GM13976 (cell line): Measurements from ENCODE around the gene PTGIS.

Experiments used
- DNase-seq: peaks from one replicate; pipeline ENCODE4 v3.0.0; 2012; ENCODE audit warnings: low spot score
- in situ Hi-C: fragments of 300-500 bp; cut with MboI; formaldehyde crosslinking; loops from one replicate; pipeline ENCODE4 v1.12.0; 2022; ENCODE audit warnings: low sequenced_read_pairs, mixed read lengths, inconsistent platforms; ENCODE audit not compliant: unreplicated experiment
- TF ChIP-seq, protein P1 (sequence below): IDR thresholded peaks from 2 replicates; pipeline ENCODE4 v1.5.1; 2012; ENCODE audit warnings: borderline replicate concordance, mild to moderate bottlenecking; ENCODE audit not compliant: insufficient read depth; ENCODE audit errors: extremely low read depth, missing control alignments, control extremely low read depth

PTGIS gene

DNA sequence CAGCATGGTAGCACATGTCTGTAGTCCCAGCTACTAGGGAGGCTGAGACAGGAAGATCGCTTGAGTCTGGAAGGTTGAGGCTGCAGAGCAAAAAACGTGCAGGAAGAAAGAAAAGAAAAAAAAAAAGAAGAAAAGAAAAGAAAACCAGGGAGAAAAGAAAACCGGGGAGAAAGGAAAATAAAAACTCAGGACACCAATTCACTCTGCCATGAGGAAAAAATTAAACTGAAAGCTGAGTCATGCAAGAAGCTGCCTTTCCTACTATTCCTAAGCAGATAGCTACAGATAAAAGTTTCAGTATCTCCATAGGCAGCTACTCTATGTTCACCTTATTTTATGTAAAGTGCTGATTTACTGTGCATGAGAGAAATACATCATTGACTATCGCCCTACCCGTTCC, 10.5 kb downstream of the PTGIS start:
- DNase-seq: no peak
- TF ChIP-seq, protein P1, sequence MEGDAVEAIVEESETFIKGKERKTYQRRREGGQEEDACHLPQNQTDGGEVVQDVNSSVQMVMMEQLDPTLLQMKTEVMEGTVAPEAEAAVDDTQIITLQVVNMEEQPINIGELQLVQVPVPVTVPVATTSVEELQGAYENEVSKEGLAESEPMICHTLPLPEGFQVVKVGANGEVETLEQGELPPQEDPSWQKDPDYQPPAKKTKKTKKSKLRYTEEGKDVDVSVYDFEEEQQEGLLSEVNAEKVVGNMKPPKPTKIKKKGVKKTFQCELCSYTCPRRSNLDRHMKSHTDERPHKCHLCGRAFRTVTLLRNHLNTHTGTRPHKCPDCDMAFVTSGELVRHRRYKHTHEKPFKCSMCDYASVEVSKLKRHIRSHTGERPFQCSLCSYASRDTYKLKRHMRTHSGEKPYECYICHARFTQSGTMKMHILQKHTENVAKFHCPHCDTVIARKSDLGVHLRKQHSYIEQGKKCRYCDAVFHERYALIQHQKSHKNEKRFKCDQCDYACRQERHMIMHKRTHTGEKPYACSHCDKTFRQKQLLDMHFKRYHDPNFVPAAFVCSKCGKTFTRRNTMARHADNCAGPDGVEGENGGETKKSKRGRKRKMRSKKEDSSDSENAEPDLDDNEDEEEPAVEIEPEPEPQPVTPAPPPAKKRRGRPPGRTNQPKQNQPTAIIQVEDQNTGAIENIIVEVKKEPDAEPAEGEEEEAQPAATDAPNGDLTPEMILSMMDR: no peak
- in situ Hi-C loops: no loop called here

DNA sequence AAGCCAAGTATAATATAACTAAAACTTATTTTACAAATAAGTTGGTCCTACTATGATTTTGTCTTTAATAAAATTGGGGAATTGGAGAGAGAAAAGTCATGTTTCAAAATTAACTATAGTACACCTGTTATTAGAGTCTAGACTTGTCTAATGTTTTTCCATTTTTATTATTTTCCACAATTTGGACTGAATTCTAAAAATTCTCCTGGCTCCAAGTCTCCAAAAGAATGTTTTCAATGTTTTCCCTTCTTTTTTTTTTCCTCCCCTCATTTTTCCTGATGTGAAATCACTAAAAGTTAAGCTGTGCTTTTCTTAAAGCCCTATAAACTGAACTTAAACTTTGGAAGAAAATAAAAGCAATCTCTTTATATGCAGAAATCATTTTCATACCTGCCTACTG, 11.3 kb downstream of the PTGIS start:
- no peak for DNase-seq
- in situ Hi-C loops: no loop called here
- TF ChIP-seq, protein P1: no peak

- no peak for DNase-seq
- in situ Hi-C loops: no loop called here
- TF ChIP-seq, protein P1: no peak
Measured at GRCh38 chr20:49549801-49550551, 18.0 kb downstream of the PTGIS start.

- TF ChIP-seq, protein P1: no peak
- DNase-seq: no peak
- in situ Hi-C loops: no loop called here
Measured at GRCh38 chr20:49548371-49548947, 19.5 kb downstream of the PTGIS start.

GRCh38 chr20:49545572-49545971, 22.4 kb downstream of the PTGIS start:
- no peak for DNase-seq
- TF ChIP-seq, protein P1: no peak
- in situ Hi-C loops: no loop called here

DNA sequence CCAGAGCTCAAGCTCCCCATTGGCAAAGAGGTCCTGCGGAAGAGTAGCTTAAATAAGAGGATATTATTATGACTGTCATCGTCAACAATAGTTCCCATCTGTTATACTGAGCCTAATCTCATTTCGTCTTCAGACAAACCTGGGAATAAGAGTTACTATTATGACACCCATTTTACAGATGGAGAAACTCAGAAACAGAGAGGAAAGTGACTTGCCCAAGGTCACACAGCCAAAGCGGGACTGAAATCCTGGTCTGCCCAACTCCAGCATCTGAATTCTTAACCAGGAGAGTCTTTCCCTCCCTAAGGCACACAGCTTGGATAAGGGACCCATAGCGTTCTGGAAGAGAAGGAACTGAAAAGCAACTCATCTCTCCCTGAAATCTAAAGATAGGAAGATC, 23.4 kb downstream of the PTGIS start:
- TF ChIP-seq, protein P1: no peak
- in situ Hi-C loops: loop anchor here (5.0 kb wide), 1 partner anchor 63 kb away; no protein-coding TSS in a partner anchor
- no peak for DNase-seq
